ENCODE results near the gene ACTN3. TPM values are rescaled to one million over a fixed set of nuclear protein-coding genes. Genes with fewer than 3 reads are reported as not detected.
A peak's percentile ranks its signal among the peaks of the same experiment; 100 is the strongest.
"Not testable (repeated sequence)": the region's sequence is repeated elsewhere in the genome, so short reads cannot be mapped to it uniquely, and the experiment has no call there.

The ACTN3 gene
- total RNA-seq, 6 experiments from 2014 or later: not detected

GRCh38 chr11:66598993-66599392 lies 52.3 kb downstream of the ACTN3 start:
- no CpG with 5 or more reads among the region's 6 CpGs for WGBS (ENCODE audit: insufficient coverage, low coverage, low lambda C conversion rate, missing lambda C conversion rate)
- intact Hi-C loops (cut with DNase I): no loop called here
- peak in 3 of 4 donors; percentile 19 to 30 (median 23) for ATAC-seq
- peak in 2 of 3 donors; percentile 60 to 61 for DNase-seq
- no peak overlapping the region for H3K4me3 ChIP-seq
- no peaks in the 10 kb centered on the region for H3K27me3 ChIP-seq
- H3K27ac ChIP-seq: no peak overlapping the region
- TF ChIP-seq POLR2A (IDR thresholded peaks at IDR 0.05): no peak
- no peak for TF ChIP-seq CTCF (IDR thresholded peaks at IDR 0.05)
- no peaks in the 10 kb centered on the region for H3K9me3 ChIP-seq
- H3K36me3 ChIP-seq: peaks cover 0 to 4% (median 0%) of the 10 kb centered on the region in 4 donors
- peaks cover 0 to 68% (median 25%) of the 10 kb centered on the region in 4 donors for H3K4me1 ChIP-seq

GRCh38 chr11:66600219-66600618 lies 53.5 kb downstream of the ACTN3 start:
- DNase-seq (no peak), ATAC-seq (no peak)
- Histone ChIP-seq H3K4me3 (no peak overlapping the region), H3K9me3 (no peaks in the 10 kb centered on the region), H3K4me1 (peaks cover 0 to 64% (median 24%) of the 10 kb centered on the region in 4 donors), H3K36me3 (peaks cover 0 to 4% (median 0%) of the 10 kb centered on the region in 4 donors), H3K27me3 (no peaks in the 10 kb centered on the region), H3K27ac (peak overlapping the region in 2 of 3 donors; percentile 69 to 89)
- intact Hi-C loops (cut with DNase I): no loop called here
- TF ChIP-seq CTCF (IDR thresholded peaks at IDR 0.05) (no peak), POLR2A (IDR thresholded peaks at IDR 0.05) (no peak)
- 71% methylated on average over 1 of the region's 2 CpGs for WGBS (ENCODE audit: insufficient coverage, low coverage, low lambda C conversion rate, missing lambda C conversion rate)

GRCh38 chr11:66600631-66601233 lies 54.0 kb downstream of the ACTN3 start:
- H3K9me3 ChIP-seq: no peaks in the 10 kb centered on the region
- H3K27ac ChIP-seq: peak overlapping the region in 2 of 3 donors; percentile 69 to 89
- H3K4me1 ChIP-seq: peaks cover 0 to 63% (median 24%) of the 10 kb centered on the region in 4 donors
- TF ChIP-seq CTCF (IDR thresholded peaks at IDR 0.05) (no peak), POLR2A (IDR thresholded peaks at IDR 0.05) (no peak)
- no peaks in the 10 kb centered on the region for H3K27me3 ChIP-seq
- intact Hi-C loops (cut with DNase I): no loop called here
- ATAC-seq: peak; percentile 22 to 42 (median 31)
- H3K4me3 ChIP-seq: no peak overlapping the region
- no peak for DNase-seq
- H3K36me3 ChIP-seq: peaks cover 0 to 8% (median 0%) of the 10 kb centered on the region in 4 donors
- 23% methylated on average over 3 of the region's 4 CpGs for WGBS (ENCODE audit: insufficient coverage, low coverage, low lambda C conversion rate, missing lambda C conversion rate)

GRCh38 chr11:66603072-66603471 lies 56.4 kb downstream of the ACTN3 start:
- H3K4me1 ChIP-seq: peaks cover 0 to 78% (median 34%) of the 10 kb centered on the region in 4 donors
- DNase-seq (no peak), ATAC-seq (no peak)
- peaks cover 0 to 10% (median under 1%) of the 10 kb centered on the region in 4 donors for H3K36me3 ChIP-seq
- H3K9me3 ChIP-seq: no peaks in the 10 kb centered on the region
- intact Hi-C loops (cut with DNase I): no loop called here
- H3K4me3 ChIP-seq: no peak overlapping the region
- no peak for TF ChIP-seq POLR2A (IDR thresholded peaks at IDR 0.05)
- H3K27ac ChIP-seq: peak overlapping the region in 2 of 3 donors; percentile 69 to 89
- WGBS (ENCODE audit: insufficient coverage, low coverage, low lambda C conversion rate, missing lambda C conversion rate): 59% methylated on average over 6 of the region's 6 CpGs
- H3K27me3 ChIP-seq: no peaks in the 10 kb centered on the region

GRCh38 chr11:66604155-66604554 lies 57.5 kb downstream of the ACTN3 start:
- DNase-seq (no peak), ATAC-seq (no peak)
- 18% methylated on average over 5 of the region's 5 CpGs for WGBS (ENCODE audit: insufficient coverage, low coverage, low lambda C conversion rate, missing lambda C conversion rate)
- no peak for TF ChIP-seq CTCF (IDR thresholded peaks at IDR 0.05)
- no peak for TF ChIP-seq POLR2A (IDR thresholded peaks at IDR 0.05)
- Histone ChIP-seq H3K9me3 (no peaks in the 10 kb centered on the region), H3K27ac (peak overlapping the region in 2 of 3 donors; percentile 16 to 89), H3K4me1 (peaks cover 0 to 79% (median 33%) of the 10 kb centered on the region in 4 donors), H3K36me3 (peaks cover 0 to 10% (median under 1%) of the 10 kb centered on the region in 4 donors), H3K4me3 (no peak overlapping the region), H3K27me3 (no peaks in the 10 kb centered on the region)
- intact Hi-C loops (cut with DNase I): no loop called here

GRCh38 chr11:66606608-66607007 lies 59.9 kb downstream of the ACTN3 start:
- H3K4me3 ChIP-seq; intact Hi-C loops (cut with DNase I): not testable (repeated sequence)
- peak overlapping the region in 2 of 3 donors; percentile 64 to 88 for H3K27ac ChIP-seq

More at GRCh38 chr11:66606608-66607007, 59.9 kb downstream of the ACTN3 start:
- 47% methylated on average over 2 of the region's 3 CpGs for WGBS (ENCODE audit: insufficient coverage, low coverage, low lambda C conversion rate, missing lambda C conversion rate)
- not testable (repeated sequence) for DNase-seq, ATAC-seq, H3K36me3 ChIP-seq, H3K9me3 ChIP-seq, H3K27me3 ChIP-seq
- peaks cover 0 to 56% (median 22%) of the 10 kb centered on the region in 4 donors for H3K4me1 ChIP-seq
